Effector CD4-positive, alpha-beta T cell (primary cell): ENCODE measurements around the gene FUZ.
"Not testable (repeated sequence)": the region's sequence is repeated elsewhere in the genome, so short reads cannot be mapped to it uniquely, and the experiment has no call there.

Experiments used
- DNase-seq: peaks from one replicate; pipeline ENCODE4 v3.0.0-alpha.2; 2020

The FUZ gene

GRCh38 chr19:49832556-49832955 lies 19.5 kb upstream of the FUZ start:
- DNase-seq = no peak

DNA sequence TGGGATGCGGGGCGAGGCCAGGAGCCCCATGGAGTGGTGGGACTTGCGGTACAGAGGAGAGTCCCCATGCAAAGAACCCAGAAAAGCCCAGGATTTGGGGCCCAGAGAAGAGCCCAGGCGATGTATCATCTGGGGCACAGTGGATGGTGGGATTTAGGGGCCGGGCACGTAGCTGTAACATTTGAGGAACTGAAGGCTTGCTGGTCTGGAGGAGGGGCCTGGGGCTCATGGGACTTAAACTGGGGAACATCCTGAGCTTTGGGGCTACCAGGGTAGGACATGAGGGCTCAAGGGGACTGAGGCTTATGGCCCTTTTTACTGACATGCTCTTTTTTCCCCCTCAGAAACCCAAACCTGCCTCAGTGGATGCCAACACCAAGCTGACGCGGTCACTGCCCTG lies 18.5 kb upstream of the FUZ start:
- DNase-seq = no peak

DNA sequence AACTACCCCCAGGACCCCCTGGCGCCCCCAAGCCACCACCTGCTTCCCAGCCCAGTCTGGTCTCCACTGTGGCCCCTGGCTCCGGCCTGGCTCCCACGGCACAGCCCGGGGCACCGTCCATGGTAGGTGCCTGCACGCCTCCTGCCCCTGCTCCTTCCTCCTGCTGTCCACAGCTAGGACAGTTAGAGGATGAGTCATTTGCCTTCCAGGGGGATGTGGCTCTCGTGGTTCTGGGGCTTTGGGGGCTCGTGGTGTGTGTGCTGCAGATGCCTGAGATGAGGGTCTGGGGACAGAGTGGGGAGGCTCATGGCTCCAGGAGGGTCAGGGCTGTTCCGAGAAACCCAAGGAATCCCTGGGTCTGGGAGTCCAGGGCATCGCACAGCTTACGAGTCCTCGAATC lies 17.7 kb upstream of the FUZ start:
- DNase-seq = no peak

- no peak for DNase-seq
These were observed 16.6 kb upstream of the FUZ start for GRCh38 chr19:49829721-49830120.

GRCh38 chr19:49829200-49829599 lies 16.1 kb upstream of the FUZ start:
- no peak for DNase-seq

GRCh38 chr19:49827034-49827433 lies 13.9 kb upstream of the FUZ start:
- DNase-seq = no peak

DNA sequence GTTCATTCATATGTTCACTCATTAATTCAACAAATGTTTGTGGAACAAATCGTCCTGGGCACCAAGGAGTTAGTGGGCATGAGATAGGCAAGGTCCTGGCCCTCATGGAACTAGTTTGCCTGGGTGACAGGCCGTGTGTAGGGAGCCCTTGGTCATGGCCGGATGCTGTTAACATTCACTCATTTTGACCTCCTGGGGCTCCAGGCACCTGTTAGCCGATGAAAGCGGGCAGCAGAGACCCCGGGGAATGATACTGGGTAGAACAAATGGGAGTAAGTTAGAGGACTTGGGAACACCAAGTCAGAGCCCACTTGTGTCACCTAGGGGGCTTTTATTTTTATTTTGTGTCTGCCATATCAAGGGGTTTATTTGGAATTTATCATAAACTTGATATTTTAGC lies 11.6 kb upstream of the FUZ start:
- no peak for DNase-seq

GRCh38 chr19:49823472-49823871 lies 10.4 kb upstream of the FUZ start:
- no peak for DNase-seq

- DNase-seq = no peak
These were observed 7.0 kb upstream of the FUZ start for GRCh38 chr19:49820125-49820524.

- DNase-seq = not testable (repeated sequence)
These were observed 6.5 kb upstream of the FUZ start for GRCh38 chr19:49819452-49820115.

GRCh38 chr19:49818649-49819370 lies 5.7 kb upstream of the FUZ start:
- no peak for DNase-seq

DNA sequence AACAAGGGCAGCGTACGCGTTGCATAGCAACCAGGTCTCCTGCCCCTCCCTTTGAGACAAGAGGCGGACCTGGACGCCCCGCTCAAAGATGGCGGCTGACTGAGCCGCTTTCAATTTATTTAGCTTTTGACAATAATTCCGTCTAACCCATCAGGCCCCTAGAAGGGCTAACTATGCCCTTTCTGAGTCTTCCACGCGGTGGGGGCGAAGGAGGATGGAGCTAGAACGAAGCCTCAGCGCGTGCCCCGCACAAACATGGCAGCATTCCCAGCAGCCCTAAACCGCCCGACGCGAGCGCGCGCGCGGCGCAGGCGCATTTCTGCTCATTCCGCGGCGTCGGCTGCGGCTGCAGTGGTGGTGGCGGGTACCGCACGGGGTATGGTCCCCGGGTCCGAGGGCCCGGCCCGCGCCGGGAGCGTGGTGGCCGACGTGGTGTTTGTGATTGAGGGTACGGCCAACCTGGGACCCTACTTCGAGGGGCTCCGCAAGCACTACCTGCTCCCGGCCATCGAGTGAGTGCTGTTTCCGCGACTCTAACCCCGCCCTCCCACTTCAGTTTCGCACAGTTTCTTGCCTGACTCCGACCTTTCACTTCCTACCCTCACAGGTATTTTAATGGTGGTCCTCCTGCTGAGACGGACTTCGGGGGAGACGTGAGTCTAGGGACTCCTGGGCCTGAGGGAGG lies 5.0 kb upstream of the FUZ start, which contains the start of gene MED25:
MED25 (plus strand) TSS at position 326 of the 685 bp plus-strand sequence; CDS start at position 379, 53 bp downstream.
- DNase-seq = peak; percentile 85

GRCh38 chr19:49816590-49816989 lies 3.5 kb upstream of the FUZ start:
- no peak for DNase-seq

DNA sequence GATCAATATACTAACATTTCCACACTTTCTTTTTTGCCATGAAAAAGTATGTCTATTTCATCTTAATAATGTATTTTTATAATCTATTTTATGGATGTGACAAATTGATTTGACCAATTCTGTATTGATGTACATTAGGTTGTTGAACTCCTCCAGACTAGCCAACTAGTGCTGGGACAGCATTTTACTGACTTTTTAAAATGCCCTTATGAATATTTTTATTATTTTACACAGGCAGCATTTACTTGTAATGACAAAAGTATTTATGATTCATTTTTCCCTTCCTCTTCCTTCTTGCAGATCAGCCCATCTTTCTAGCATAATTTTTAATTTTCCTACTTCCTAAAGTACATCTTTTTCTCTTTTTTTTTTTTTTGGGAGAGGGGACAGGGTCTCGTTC lies 918 bp upstream of the FUZ start:
- DNase-seq = no peak

- DNase-seq = no peak
These were observed 568 bp downstream of the FUZ start for GRCh38 chr19:49812452-49812996.

DNA sequence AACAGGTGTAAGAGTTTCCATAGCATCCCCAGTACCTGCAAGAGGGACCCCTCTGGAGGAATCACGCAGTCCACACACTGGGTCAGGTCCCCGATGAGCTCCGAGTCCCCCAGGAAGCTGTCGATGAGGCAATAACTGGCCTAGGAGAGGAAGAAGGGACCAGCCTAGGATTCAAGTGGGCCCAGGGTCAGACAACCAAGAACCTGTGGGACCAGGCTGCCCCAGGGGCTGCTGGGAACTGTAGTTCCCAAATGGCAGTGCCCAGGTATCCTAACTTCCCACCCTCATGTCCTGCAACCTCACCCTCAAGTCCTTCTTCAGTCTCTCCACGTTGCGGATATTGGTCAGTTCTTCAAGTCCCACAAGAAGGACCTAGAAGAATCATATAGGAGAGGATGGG lies 1.8 kb downstream of the FUZ start:
- no peak for DNase-seq

DNA sequence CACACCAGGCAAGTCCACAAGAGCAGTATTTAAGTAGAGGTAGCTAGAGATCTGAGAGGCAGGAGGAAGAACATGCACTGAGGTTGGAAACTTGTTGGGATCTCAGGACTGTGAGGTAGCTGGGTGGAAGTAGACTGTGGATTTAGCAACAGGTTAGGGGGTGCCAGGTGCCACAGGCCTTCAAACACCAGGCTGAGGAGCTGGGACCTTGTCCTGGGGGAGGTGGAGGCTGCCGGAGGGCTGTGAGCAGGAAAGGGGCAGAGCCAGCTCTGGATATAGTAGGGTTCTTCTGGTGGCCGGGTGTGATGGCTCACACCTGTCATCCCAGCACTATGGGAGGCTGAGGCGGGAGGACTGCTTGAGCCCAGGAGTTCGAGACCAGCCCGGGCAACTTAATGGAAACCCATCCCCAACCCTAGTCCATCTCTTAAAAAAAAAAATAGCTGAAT lies 3.1 kb downstream of the FUZ start:
- no peak for DNase-seq

- peak; percentile 43 for DNase-seq
These were observed 3.7 kb downstream of the FUZ start for GRCh38 chr19:49809160-49809940.

- peak; percentile 82 for DNase-seq
These were observed 4.4 kb downstream of the FUZ start for GRCh38 chr19:49808711-49809159.

GRCh38 chr19:49807904-49808675 lies 5.0 kb downstream of the FUZ start:
- DNase-seq = no peak

- no peak for DNase-seq
These were observed 5.8 kb downstream of the FUZ start for GRCh38 chr19:49807058-49807903.
